Caco-2 (cell line): ENCODE measurements around the gene MCEE. TPM values are rescaled to one million over a fixed set of nuclear protein-coding genes. Genes with fewer than 3 reads are reported as not detected.

Source experiments
- BruUV-seq: library from RNA; stranded (reverse); fragments of 400-500 nt; replicated peaks from 2 replicates; lab custom pipeline; 2021; lab: Mats Ljungman, UMichigan
- CTCF ChIA-PET: fragments of 300-600 bp; sonication (Branson Sonifier 250); formaldehyde crosslinking; loops from one replicate; lab custom pipeline; 2022; ENCODE audit warnings: antibody characterized with exemption; lab: Charles Lee
- POLR2A ChIA-PET: fragments of 300-600 bp; sonication (Branson Sonifier 250); formaldehyde crosslinking; loops from one replicate; lab custom pipeline; 2022; ENCODE audit warnings: antibody characterized with exemption; lab: Charles Lee
- DNase-seq, 2 experiments: peaks; one replicate each; pipeline versions ENCODE4 v3.0.0 to v3.0.0-alpha.2; 2020 to 2022
- H3K27me3 ChIP-seq: replicated peaks from 2 replicates; pipeline ENCODE4 v1.6.0; 2011; ENCODE audit warnings: low read length; ENCODE audit not compliant: control insufficient read depth, insufficient read depth
- H3K36me3 ChIP-seq: 2 replicates; pipeline ENCODE4 v1.5.1; 2011; ENCODE audit warnings: low read length; ENCODE audit not compliant: control insufficient read depth, insufficient read depth
- H3K4me1 ChIP-seq: fragments of 250-450 bp; sonication (Bioruptor Pico); 2 replicates; pipeline ENCODE4 v1.5.1; 2020; ENCODE audit warnings: mild to moderate bottlenecking
- H3K4me3 ChIP-seq: 2 replicates; pipeline ENCODE4 v1.5.1; 2011; ENCODE audit warnings: low read depth, mild to moderate bottlenecking, control low read depth, low read length
- H3K9me3 ChIP-seq: fragments of 250-450 bp; sonication (Bioruptor Pico); 2 replicates; pipeline ENCODE4 v1.5.1; 2020; ENCODE audit warnings: mild to moderate bottlenecking, moderate library complexity
- H3K27ac Mint-ChIP-seq: one replicate; pipeline ENCODE4 v1.8.0; 2022; ENCODE audit warnings: mixed read lengths; ENCODE audit not compliant: unreplicated experiment
- H3K27me3 Mint-ChIP-seq: one replicate; pipeline ENCODE4 v1.8.0; 2022; ENCODE audit warnings: mixed read lengths; ENCODE audit not compliant: insufficient read depth, unreplicated experiment
- H3K36me3 Mint-ChIP-seq: one replicate; pipeline ENCODE4 v1.8.0; 2022; ENCODE audit warnings: mild to moderate bottlenecking, mixed read lengths; ENCODE audit not compliant: insufficient read depth, unreplicated experiment
- H3K4me1 Mint-ChIP-seq: one replicate; pipeline ENCODE4 v1.8.0; 2022; ENCODE audit warnings: low read depth, mixed read lengths; ENCODE audit not compliant: unreplicated experiment
- H3K4me3 Mint-ChIP-seq: one replicate; pipeline ENCODE4 v1.8.0; 2022; ENCODE audit warnings: mild to moderate bottlenecking, moderate library complexity, mixed read lengths; ENCODE audit not compliant: unreplicated experiment
- H3K9me3 Mint-ChIP-seq: one replicate; pipeline ENCODE4 v1.8.0; 2022; ENCODE audit warnings: mixed read lengths; ENCODE audit not compliant: unreplicated experiment
- intact Hi-C: fragments of 100-400 bp; cut with micrococcal nuclease; formaldehyde crosslinking; loops from one replicate; pipeline ENCODE4 v1.10.0; 2022; ENCODE audit not compliant: unreplicated experiment
- total RNA-seq: library from RNA; stranded (reverse); gene quantifications from 2 replicates; pipeline ENCODE4 v1.2.3, GENCODE V29; 2022
- TF ChIP-seq, protein P1 (sequence below), 2 experiments: fragments of 200-600 bp in 1 of 2; IDR thresholded peaks; 1 replicate in 1 of 2; 2 replicates in 1 of 2; pipeline versions ENCODE4 v1.5.1 to v1.8.0; 2011 to 2022; ENCODE audit warnings: antibody characterized with exemption in 1 of 2, control low read depth in 1 of 2, inconsistent platforms in 1 of 2, low read depth in 1 of 2, low read length in 1 of 2, mild to moderate bottlenecking in 1 of 2, moderate library complexity in 1 of 2; ENCODE audit not compliant: insufficient read depth in 1 of 2, severe bottlenecking in 1 of 2, unreplicated experiment in 1 of 2

MCEE gene
- total RNA-seq, 1 experiment from 2014 or later: 13.7 TPM

DNA sequence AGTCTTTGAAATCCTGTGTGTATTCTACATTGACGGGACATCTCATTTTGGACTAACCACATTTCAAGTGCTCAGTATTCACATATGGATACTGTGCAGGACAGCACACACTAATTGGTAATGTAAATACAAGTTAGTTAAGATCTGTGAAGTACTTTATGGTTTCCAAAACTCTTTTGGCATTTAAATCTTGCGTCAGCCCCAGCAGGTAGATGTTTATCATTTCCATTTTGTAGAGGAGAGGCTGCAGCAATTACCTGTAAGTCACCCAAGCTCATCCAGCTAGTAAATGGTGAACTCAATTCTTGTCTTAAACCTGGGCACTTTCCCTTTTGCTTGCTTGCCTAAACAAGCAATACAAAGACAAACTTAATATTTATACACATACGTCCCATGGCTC lies 63.2 kb downstream of the MCEE start:
- TF ChIP-seq, protein P1, sequence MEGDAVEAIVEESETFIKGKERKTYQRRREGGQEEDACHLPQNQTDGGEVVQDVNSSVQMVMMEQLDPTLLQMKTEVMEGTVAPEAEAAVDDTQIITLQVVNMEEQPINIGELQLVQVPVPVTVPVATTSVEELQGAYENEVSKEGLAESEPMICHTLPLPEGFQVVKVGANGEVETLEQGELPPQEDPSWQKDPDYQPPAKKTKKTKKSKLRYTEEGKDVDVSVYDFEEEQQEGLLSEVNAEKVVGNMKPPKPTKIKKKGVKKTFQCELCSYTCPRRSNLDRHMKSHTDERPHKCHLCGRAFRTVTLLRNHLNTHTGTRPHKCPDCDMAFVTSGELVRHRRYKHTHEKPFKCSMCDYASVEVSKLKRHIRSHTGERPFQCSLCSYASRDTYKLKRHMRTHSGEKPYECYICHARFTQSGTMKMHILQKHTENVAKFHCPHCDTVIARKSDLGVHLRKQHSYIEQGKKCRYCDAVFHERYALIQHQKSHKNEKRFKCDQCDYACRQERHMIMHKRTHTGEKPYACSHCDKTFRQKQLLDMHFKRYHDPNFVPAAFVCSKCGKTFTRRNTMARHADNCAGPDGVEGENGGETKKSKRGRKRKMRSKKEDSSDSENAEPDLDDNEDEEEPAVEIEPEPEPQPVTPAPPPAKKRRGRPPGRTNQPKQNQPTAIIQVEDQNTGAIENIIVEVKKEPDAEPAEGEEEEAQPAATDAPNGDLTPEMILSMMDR (IDR thresholded peaks at IDR 0.05; ENCODE audit: insufficient read depth in 1 of 2, low read depth in 1 of 2, low read length in 1 of 2, severe bottlenecking in 1 of 2, unreplicated experiment in 1 of 2): no peak
- DNase-seq: no peak
- Mint-ChIP-seq H3K27ac (no peak overlapping the region), H3K4me3 (no peak overlapping the region), H3K36me3 (peaks cover 30% of the 10 kb centered on the region), H3K9me3 (no peaks in the 10 kb centered on the region), H3K27me3 (no peaks in the 10 kb centered on the region), H3K4me1 (peaks cover 10% of the 10 kb centered on the region)
- 0 out of 2 replicates have a peak, but pooled peaks cover 4% of the 10 kb centered on the region for H3K4me1 ChIP-seq
- BruUV-seq: no TSS peak
- ChIA-PET CTCF (interaction anchor here (1.0 kb wide), 1 partner anchor 66 kb away, joined by 3 read pairs; no protein-coding TSS in a partner anchor), POLR2A (interaction anchor here (0.6 kb wide), 1 partner anchor 160 kb away, joined by 6 read pairs; the partner anchor contains the start of gene PAIP2B)
- H3K4me3 ChIP-seq: no peak overlapping the region
- no peaks in the 10 kb centered on the region for H3K27me3 ChIP-seq
- H3K9me3 ChIP-seq: no peaks in the 10 kb centered on the region
- H3K36me3 ChIP-seq: no peaks in the 10 kb centered on the region
- intact Hi-C loops: no loop called here

DNA sequence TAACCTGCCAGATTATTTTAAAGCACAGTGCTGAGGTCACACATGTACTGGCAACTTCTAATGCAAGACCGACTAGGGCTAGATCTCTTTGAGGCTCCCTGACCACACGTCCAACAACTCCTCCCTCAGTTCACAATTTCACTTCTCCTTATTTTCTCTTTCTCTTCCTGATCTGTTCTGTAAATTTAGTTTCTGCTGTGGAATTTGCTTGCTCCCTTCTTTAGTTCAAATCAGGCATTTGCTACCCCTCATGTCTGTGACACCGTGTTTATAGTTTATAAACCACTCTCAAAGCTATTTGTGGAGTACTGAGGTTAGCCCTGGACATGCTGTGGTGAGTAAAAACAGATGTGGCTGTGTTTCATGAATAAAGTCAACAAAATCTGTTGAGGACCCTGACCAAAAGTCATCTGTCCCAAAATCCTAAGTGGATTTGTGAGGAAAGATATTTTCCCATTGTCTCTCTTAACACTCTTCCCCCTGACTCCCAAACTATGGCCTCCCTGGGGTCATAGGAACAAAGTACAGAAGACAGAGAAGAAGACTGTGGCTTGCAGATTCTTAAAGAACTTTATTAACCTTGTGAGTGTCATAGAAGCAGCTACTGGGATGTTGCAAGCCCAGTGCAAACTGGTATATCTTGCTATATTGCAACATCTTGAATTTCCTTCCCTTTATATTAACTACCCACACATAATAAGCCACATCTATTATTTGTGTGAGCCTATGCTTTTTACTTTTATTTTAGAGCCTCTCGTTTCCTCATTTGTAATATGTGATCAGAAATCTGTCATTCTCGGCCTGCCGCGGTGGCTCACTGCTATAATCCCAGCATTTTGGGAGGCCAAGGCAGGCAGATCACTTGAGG lies 65.0 kb downstream of the MCEE start:
- Mint-ChIP-seq H3K27me3 (peaks cover 3% of the 10 kb centered on the region), H3K4me3 (no peak overlapping the region), H3K9me3 (no peaks in the 10 kb centered on the region), H3K4me1 (peaks cover 6% of the 10 kb centered on the region), H3K27ac (no peak overlapping the region), H3K36me3 (peaks cover 22% of the 10 kb centered on the region)
- POLR2A ChIA-PET: no interaction called here
- DNase-seq: no peak
- intact Hi-C loops: no loop called here
- no peaks in the 10 kb centered on the region for H3K27me3 ChIP-seq
- TF ChIP-seq, protein P1 (IDR thresholded peaks at IDR 0.05; ENCODE audit: insufficient read depth in 1 of 2, low read depth in 1 of 2, low read length in 1 of 2, severe bottlenecking in 1 of 2, unreplicated experiment in 1 of 2): no peak
- CTCF ChIA-PET: no interaction called here
- H3K36me3 ChIP-seq: no peaks in the 10 kb centered on the region
- no TSS peak for BruUV-seq
- H3K4me1 ChIP-seq: 0 out of 2 replicates have a peak, but pooled peaks cover 4% of the 10 kb centered on the region
- H3K9me3 ChIP-seq: no peaks in the 10 kb centered on the region
- H3K4me3 ChIP-seq: no peak overlapping the region

DNA sequence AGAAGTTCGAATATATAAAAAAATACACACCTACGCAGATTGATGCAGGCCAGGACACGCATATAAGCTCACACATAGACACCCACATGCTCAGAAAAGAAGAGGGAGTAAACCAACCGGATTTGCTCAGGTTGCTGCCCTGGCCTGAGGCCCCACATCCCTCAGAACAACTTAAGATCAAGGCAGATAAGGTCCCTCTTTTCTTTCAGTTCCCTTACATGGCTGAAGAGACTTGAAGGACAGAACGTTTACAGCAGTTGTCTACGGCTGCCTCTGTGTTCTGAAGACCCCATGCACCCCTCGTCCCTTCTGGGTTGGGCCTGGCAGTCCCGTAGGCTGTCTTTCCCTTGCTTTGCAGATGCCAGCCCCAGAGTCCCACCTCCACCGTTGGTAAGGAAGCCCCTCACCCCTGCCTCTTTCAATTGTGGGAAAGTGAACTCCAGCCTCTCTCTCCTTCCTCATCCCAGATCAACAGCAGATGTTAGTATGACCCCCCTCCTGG lies 65.9 kb downstream of the MCEE start:
- Histone ChIP-seq H3K4me1 (0 out of 2 replicates have a peak, but pooled peaks cover 4% of the 10 kb centered on the region), H3K4me3 (no peak overlapping the region), H3K9me3 (no peaks in the 10 kb centered on the region), H3K36me3 (no peaks in the 10 kb centered on the region), H3K27me3 (no peaks in the 10 kb centered on the region)
- H3K4me1 Mint-ChIP-seq: no peaks in the 10 kb centered on the region
- POLR2A ChIA-PET: no interaction called here
- H3K27ac Mint-ChIP-seq: no peak overlapping the region
- CTCF ChIA-PET: no interaction called here
- no peak overlapping the region for H3K4me3 Mint-ChIP-seq
- intact Hi-C loops: no loop called here
- no peak for DNase-seq
- H3K27me3 Mint-ChIP-seq: peaks cover 3% of the 10 kb centered on the region
- TF ChIP-seq, protein P1 (IDR thresholded peaks at IDR 0.05; ENCODE audit: insufficient read depth in 1 of 2, low read depth in 1 of 2, low read length in 1 of 2, severe bottlenecking in 1 of 2, unreplicated experiment in 1 of 2): no peak
- H3K36me3 Mint-ChIP-seq: peaks cover 14% of the 10 kb centered on the region
- BruUV-seq: no TSS peak
- no peaks in the 10 kb centered on the region for H3K9me3 Mint-ChIP-seq
